NCI-H1694 treated with DMSO at 0.1 percent for 48 hours (cell line): ENCODE results near the gene CCDC73.

ENCODE experiments used
- DNase-seq: peaks from one replicate; lab custom pipeline; 2025; lab: John Stamatoyannopoulos, UW

The CCDC73 gene

GRCh38 chr11:32586576-32587190 is 207.8 kb downstream of the CCDC73 start:
- DNase-seq = no peak

DNA sequence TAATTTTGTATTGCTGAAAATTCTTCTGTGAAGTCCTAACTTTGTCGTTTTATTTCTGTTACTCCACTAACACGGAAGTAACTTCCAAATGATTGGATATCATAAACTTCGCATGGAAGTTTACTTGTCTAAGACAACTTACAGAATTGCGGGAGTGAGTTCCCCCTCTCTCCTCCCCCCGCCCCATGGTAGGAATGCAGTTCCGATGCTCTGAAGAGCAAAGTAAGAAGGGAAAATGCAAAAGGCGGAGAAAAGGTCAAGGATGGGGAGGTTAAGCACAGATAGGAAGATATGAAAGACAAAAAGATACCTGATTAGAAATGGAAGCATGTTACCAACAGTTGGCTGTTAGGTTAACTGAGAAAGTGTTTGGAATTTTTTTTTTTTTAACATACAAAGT is 209.5 kb downstream of the CCDC73 start:
- DNase-seq = no peak

DNA sequence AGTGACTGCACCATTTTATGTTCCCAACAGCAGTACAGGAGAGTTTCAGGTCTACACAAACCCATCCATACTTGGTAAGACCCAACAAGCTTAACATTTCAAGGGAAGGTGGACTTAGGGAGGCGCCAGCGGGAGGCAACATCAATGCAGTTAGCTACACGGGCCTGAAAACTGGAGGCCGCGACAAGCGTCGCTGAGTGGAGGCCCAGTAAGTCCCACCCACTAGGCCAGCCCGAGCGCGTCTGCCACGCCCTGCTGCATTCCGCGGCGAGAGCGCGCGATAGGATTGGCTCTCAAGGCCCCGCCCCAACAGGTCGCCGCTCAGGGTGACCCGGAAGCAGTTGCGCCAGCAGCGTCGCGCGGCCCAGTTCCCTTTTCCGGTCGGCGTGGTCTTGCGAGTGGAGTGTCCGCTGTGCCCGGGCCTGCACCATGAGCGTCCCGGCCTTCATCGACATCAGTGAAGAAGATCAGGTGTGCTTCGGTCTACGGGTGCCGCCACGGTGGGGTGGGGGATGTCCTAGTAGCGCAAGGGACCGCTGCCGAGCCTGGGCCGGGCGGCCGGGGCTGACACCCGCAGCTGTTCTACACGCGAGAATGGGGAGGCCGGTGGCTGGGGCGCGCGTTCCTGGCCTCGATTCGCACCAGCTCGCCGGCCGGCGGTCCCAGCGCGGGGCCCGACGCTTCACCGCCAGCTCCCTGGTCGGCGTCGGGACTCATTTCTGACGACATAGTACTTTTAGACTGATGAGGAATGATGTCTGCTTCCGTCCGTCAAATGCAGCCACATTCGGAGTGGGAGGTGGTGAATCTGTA is 210.8 kb downstream of the CCDC73 start, which contains the start of gene EIF3M:
Gene EIF3M (plus strand): TSS at position 373 of the 813 bp plus-strand sequence. CDS start 57 bp downstream, at position 430.
- DNase-seq = peak; percentile 91

GRCh38 chr11:32581556-32581955 is 212.9 kb downstream of the CCDC73 start:
- DNase-seq = no peak

DNA sequence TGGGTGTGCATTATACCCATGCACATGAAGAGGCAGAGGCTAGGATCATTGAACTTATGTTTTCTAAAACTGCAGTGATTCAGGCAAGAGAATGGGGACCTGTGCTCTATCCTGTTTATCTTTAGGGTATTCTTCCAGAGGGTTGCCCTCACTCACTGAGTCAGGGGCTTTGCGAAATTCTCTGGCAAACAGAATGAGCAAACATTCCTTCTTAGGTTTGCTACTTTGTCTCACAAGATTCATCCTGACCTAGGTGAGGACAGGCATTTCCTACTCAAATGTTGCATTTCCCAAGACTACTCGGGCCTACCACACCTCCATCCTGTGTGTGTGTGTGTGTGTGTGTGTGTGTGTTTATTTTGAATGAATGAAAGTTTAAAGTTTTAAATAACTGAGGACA is 213.5 kb downstream of the CCDC73 start:
- DNase-seq = no peak

GRCh38 chr11:32576456-32576855 is 218.0 kb downstream of the CCDC73 start:
- no peak for DNase-seq

DNA sequence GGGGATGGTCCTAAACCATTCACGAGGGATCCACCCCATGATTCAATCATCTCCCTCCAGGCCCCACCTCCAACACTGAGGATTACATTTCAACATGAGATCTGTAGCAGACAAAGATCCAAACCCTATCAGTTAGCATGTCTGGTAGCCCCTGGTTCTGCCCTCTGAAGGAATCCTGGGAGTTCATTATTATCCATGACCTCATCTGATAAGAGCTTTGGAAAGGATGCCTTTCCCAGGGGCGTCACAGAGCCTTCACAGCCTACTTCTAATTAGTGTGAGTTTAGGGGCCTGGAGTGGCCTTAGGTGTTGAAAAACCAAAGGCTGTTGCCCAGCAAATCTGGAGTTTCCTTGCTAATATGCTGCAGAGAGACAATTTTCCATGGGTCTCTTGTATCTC is 219.4 kb downstream of the CCDC73 start:
- no peak for DNase-seq

- no peak for DNase-seq
These were observed 220.0 kb downstream of the CCDC73 start for GRCh38 chr11:32574421-32574820.

GRCh38 chr11:32573228-32573627 is 221.2 kb downstream of the CCDC73 start:
- DNase-seq = no peak

- DNase-seq = no peak
These were observed 223.4 kb downstream of the CCDC73 start for GRCh38 chr11:32571039-32571438.

- DNase-seq = no peak
These were observed 225.1 kb downstream of the CCDC73 start for GRCh38 chr11:32569313-32569881.

DNA sequence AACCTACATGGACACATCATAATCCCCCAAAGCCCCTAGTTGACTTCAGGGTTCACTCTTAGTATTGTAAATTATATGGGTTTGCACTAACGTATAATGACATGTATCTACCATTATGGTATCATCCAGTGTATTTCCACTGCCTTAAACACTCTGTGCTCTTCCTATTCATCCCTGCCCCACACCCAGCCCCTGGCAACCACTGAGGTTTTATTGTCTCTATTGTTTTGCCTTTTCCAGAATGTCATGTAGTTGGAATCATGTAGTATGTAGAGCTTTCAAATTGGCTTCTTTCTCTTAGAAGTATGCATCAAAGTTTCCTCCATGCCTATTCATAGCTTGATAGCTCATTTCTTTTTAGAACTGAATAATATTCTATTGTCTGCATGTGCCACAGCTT is 227.3 kb downstream of the CCDC73 start:
- no peak for DNase-seq

DNA sequence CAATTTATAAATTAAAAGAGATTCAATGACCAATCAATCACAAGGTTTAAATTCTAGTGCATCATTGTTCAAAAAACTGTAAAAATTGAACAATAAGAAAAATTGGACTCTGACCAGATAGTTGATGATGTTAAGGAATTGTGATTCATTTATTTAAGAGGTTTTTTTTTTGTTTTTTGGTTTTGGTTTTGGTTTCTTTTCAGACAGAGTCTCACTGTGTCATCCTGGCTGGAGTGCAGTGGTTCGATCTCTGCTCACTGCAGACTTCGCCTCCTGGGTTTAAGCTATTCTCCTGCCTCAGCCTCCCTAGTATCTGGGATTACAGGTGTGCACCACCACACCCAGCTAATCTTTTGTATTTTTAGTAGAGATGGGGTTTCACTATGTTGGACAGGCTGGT is 227.9 kb downstream of the CCDC73 start:
- no peak for DNase-seq

- DNase-seq = no peak
These were observed 230.9 kb downstream of the CCDC73 start for GRCh38 chr11:32563600-32563959.

DNA sequence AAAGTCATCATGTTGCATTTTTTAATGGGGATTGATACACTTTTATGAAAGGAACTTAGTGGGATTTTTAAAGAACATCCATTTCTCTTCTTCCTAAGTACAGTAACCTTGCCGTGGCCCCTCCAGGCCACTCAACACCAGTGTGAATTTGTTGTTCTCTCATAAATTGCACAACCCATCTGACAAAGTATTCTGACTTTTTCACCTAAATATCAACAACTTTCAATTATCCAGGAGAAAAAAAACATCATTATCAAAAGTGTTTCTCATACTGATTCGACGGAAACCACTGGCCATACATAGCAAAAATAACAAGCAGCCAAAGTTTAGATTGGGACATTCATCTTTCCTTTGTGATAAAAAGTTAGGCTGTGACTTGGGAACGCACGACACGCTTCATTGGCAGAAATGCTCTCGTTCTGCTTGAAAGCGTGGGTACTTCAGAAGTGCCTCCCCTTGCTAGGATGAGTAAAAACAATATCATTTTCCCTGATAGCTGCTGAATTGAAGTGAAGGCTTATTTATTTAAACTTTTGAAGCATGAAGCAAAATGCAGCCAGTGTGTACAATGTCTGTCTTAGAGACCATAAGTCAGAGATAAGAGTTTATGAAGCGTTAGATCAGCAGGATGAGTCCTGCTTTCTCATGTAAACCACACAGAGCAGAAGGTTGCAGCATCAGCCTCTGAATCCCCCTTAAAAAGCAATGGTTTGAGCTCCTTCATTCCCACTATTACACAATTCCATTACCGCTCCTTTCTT is 231.4 kb downstream of the CCDC73 start:
- no peak for DNase-seq

DNA sequence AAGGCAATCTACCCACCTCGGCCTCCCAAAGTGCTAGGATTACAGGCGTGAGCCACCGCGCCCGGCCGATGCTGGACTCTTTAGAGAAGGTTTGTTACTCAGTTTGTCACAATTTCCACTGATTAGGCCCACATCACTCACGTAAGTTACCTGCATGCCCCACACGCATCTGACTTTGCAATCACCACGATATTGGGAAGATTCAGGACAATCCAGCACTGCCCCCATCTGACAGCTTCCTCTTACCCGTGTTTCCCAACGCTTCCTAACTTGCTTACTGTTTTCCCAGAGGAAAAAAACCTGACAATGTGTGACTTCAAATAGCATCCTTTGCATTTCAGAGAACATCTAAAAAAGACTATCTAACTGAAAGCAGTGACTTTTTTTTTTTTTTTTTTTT is 232.6 kb downstream of the CCDC73 start:
- no peak for DNase-seq

DNA sequence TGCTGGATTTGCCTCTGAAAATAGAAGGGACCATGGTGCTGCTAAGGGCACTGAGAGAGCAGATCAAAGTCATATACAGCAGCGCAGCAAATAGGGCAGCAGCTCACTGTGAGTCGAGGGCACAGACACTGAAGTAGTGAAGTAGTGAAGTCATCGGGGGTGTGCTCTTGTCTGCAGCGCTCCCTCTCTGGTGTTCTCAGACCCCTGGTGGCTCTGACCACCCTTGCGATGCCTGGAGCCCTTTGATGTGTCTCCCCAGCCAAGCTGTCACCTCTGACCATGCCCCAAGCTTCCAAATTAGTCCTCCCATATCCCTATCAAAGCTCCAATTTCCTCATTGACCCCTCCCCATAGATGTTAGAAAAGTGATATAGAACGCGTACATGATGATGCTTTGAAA is 238.6 kb downstream of the CCDC73 start:
- no peak for DNase-seq

DNA sequence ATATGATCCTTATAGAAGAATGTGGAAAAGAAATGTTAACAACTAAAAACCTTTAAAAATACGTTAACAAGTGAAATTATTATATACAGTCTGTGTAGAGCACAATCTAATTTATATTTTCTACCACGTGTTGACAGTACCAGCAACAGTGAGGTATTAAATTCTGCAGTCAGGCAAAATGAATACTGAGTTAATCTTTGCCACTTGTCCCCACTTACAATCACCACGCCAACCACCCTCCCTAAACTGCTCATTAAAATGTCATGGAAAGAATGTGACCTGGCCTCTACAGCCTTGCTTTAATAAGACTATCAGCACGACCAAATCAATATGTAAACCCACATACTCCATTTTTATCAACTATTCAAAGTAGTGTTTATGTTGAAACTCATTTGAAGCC is 239.4 kb downstream of the CCDC73 start:
- DNase-seq = no peak
